GM18868 (cell line): ENCODE measurements around the gene TACO1.

Source experiments
- ATAC-seq: cut with Tn5 transposase; IDR thresholded peaks from one replicate; pipeline ENCODE4 v1.9.1; 2021; ENCODE audit warnings: mild to moderate bottlenecking, moderate library complexity; ENCODE audit not compliant: unreplicated experiment

The TACO1 gene

GRCh38 chr17:63600569-63601438, at the start of gene TACO1:
TSS of gene TACO1 (plus strand) at chr17:63600895. CDS start at chr17:63601084, 189 bp downstream.
- ATAC-seq: peak; percentile 89

- ATAC-seq: no peak
Observed at GRCh38 chr17:63552211-63552610, 48.5 kb upstream of the TACO1 start.

GRCh38 chr17:63555500-63556156, 45.1 kb upstream of the TACO1 start:
- ATAC-seq: no peak

GRCh38 chr17:63557416-63557815, 43.3 kb upstream of the TACO1 start:
- ATAC-seq: no peak

GRCh38 chr17:63558441-63558840, 42.3 kb upstream of the TACO1 start:
- ATAC-seq: no peak

- ATAC-seq: no peak
Observed at GRCh38 chr17:63561819-63562218, 38.9 kb upstream of the TACO1 start.

- no peak for ATAC-seq
Observed at GRCh38 chr17:63563339-63563738, 37.4 kb upstream of the TACO1 start.

GRCh38 chr17:63564562-63564961, 36.1 kb upstream of the TACO1 start:
- ATAC-seq: no peak

GRCh38 chr17:63567229-63567628, 33.5 kb upstream of the TACO1 start:
- no peak for ATAC-seq

- ATAC-seq: no peak
Observed at GRCh38 chr17:63568563-63568962, 32.1 kb upstream of the TACO1 start.

GRCh38 chr17:63571632-63572310, 28.9 kb upstream of the TACO1 start:
- ATAC-seq: no peak

- ATAC-seq: no peak
Observed at GRCh38 chr17:63573634-63574033, 27.1 kb upstream of the TACO1 start.

- ATAC-seq: no peak
Observed at GRCh38 chr17:63578027-63578768, 22.5 kb upstream of the TACO1 start.

GRCh38 chr17:63578769-63579111, 22.0 kb upstream of the TACO1 start:
- no peak for ATAC-seq

- ATAC-seq: no peak
Observed at GRCh38 chr17:63579633-63580032, 21.1 kb upstream of the TACO1 start.

GRCh38 chr17:63587770-63588169, 12.9 kb upstream of the TACO1 start:
- no peak for ATAC-seq

GRCh38 chr17:63588797-63589196, 11.9 kb upstream of the TACO1 start:
- no peak for ATAC-seq

GRCh38 chr17:63589646-63590045, 11.0 kb upstream of the TACO1 start:
- no peak for ATAC-seq

- no peak for ATAC-seq
Observed at GRCh38 chr17:63592797-63593196, 7.9 kb upstream of the TACO1 start.

GRCh38 chr17:63595132-63595531, 5.6 kb upstream of the TACO1 start:
- ATAC-seq: no peak
